ENCODE data around the gene ALG1L2.
"Not testable (repeated sequence)": the region's sequence is repeated elsewhere in the genome, so short reads cannot be mapped to it uniquely, and the experiment has no call there.

The ALG1L2 gene, protein sequence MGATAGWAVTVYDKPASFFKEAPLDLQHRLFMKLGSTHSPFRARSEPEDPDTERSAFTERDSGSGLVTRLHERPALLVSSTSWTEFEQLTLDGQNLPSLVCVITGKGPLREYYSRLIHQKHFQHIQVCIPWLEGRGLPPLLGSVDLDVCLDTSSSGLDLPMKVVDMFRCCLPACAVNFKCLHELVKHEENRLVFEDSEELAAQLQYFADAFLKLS

GRCh38 chr3:130081351-130081881, at the start of gene ALG1L2:
Gene ALG1L2 (plus strand): TSS chr3:130081831. CDS start chr3:130082017, 186 bp downstream.
- DNase-seq (ENCODE audit: low read depth in 2 of 2): no peak

GRCh38 chr3:130037126-130037815, 44.4 kb upstream of the ALG1L2 start:
- not testable (repeated sequence) for DNase-seq (ENCODE audit: low read depth in 2 of 2)

GRCh38 chr3:130042736-130043135, 38.9 kb upstream of the ALG1L2 start:
- DNase-seq (ENCODE audit: low read depth in 2 of 2): not testable (repeated sequence)

GRCh38 chr3:130043658-130044057, 38.0 kb upstream of the ALG1L2 start:
- not testable (repeated sequence) for DNase-seq (ENCODE audit: low read depth in 2 of 2)

DNA sequence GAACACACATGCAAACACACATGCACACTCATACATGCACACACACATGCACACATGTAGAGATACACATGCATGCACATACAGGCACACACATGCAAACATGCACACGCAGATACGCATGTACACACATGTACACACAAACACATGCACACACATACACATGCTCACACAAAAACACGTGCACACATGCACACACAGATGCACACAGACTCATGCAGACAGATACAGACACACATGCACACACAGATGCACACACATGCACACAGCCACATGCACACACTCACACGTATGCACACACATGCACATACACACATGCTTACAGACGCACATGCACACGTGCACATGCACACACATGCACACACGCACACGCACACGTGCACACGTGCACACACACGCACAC, 37.3 kb upstream of the ALG1L2 start:
- DNase-seq (ENCODE audit: low read depth in 2 of 2): no peak

DNA sequence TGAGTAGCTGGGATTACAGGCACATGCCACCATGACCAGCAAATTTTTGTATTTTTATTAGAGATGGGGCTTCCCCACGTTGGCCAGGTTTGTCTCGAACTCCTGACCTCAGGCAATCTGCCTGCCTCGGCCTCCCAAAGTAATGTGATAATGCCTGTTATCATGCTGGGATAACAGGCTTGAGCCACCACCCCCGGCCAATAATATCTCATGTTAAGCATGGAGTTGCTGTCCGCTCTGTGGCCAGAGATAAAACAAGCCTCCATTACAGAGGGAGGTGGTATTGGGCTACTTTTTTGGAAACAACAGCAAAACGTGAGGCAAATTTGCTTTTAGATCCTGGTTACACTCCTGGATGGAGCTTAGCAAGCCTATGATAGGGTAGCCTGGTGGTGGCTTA, 32.9 kb upstream of the ALG1L2 start:
- DNase-seq (ENCODE audit: low read depth in 2 of 2): no peak

- DNase-seq (ENCODE audit: low read depth in 2 of 2): not testable (repeated sequence)
These were observed 29.3 kb upstream of the ALG1L2 start for GRCh38 chr3:130052366-130052765.

GRCh38 chr3:130052965-130053364, 28.7 kb upstream of the ALG1L2 start:
- not testable (repeated sequence) for DNase-seq (ENCODE audit: low read depth in 2 of 2)

GRCh38 chr3:130057536-130058266, 23.9 kb upstream of the ALG1L2 start:
- not testable (repeated sequence) for DNase-seq (ENCODE audit: low read depth in 2 of 2)

DNA sequence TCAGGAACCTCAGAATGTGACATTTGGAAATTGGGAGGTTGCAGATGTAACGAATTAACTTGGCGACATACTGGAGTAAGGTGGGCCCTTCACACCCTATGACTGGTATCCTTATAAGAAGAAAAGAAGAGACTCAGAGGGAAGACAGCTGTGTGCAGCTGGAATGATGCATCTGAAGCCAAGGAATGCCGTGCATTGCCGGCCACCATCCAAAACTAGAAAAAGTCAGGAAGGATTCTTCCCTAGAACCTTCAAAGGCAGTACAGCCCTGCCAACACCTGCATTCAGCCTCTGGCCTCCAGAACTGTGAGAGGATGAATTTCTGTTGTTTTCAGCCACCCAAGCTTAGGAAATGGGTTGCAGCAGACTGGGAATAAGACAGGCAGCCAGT, 23.4 kb upstream of the ALG1L2 start:
- not testable (repeated sequence) for DNase-seq (ENCODE audit: low read depth in 2 of 2)

GRCh38 chr3:130058716-130059115, 22.9 kb upstream of the ALG1L2 start:
- not testable (repeated sequence) for DNase-seq (ENCODE audit: low read depth in 2 of 2)

GRCh38 chr3:130059162-130059561, 22.5 kb upstream of the ALG1L2 start:
- not testable (repeated sequence) for DNase-seq (ENCODE audit: low read depth in 2 of 2)

GRCh38 chr3:130073582-130073981, 8.0 kb upstream of the ALG1L2 start:
- DNase-seq (ENCODE audit: low read depth in 2 of 2): no peak

GRCh38 chr3:130077636-130078035, 4.0 kb upstream of the ALG1L2 start:
- DNase-seq (ENCODE audit: low read depth in 2 of 2): no peak

- DNase-seq (ENCODE audit: low read depth in 2 of 2): not testable (repeated sequence)
These were observed 1.9 kb downstream of the ALG1L2 start for GRCh38 chr3:130083363-130084090.

DNA sequence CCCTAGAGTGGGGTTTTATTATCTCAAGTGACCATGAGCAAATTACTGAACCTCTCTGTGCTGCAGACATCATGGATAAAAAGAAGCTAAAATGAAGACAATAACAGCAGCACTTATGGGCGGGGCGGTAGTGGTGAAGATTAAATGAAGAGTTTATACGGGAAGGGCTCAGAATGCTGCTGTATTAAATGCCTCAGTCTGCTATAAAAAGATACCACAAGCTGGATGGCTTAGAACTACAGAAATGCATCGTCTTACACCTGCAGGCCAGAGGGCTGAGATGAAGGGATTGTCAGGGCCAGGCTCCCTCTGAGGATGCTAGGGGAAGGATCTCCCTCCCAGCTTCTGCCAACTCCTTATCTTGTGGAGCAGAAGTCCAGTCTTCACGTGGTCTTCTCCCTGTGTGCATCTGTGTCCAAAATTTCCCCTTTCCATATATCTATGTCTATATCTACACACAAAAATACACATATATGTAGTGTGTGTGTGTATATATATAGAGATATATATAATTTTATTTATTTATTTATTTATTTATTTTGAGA, 2.9 kb downstream of the ALG1L2 start:
- DNase-seq (ENCODE audit: low read depth in 2 of 2): no peak

DNA sequence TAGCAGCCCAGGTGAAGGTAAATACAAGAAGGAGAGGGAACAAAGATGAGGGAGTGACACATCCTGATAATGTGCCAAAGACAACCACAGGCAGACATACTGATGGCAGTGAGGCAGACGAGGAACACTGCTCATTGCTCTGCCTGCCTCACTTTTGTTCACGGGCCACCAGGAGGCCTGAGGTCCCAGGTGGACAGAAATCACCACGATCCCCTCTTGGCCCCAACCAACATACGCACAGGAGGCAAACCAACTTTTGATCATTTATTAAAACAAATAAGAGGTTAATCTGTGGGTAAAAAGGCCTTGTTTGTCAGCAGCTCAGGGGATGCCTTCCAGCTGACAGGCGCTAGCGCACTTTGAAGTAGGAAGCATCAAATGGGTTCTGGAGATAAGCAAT, 4.2 kb downstream of the ALG1L2 start:
- no peak for DNase-seq (ENCODE audit: low read depth in 2 of 2)

- DNase-seq (ENCODE audit: low read depth in 2 of 2): not testable (repeated sequence)
These were observed 5.0 kb downstream of the ALG1L2 start for GRCh38 chr3:130086628-130087027.

DNA sequence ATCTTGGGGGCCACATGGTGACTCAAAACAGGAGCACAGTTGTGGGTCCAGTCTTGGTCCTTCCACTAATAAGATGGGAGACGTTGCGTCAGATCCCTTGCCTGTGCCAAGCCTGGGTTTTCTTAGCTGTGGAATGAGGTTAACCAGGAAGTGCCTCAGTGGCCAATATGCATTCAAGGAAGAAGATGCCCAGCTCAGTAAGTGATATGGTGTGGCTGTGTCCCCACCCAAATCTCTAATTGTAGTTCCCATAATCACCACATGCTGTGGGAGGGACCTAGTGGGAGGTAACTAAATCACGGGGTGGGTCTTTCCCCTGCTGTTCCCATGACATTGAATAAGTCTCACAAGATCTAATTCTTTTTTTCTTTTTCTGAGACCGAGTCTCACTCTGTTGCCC, 6.4 kb downstream of the ALG1L2 start:
- no peak for DNase-seq (ENCODE audit: low read depth in 2 of 2)

DNA sequence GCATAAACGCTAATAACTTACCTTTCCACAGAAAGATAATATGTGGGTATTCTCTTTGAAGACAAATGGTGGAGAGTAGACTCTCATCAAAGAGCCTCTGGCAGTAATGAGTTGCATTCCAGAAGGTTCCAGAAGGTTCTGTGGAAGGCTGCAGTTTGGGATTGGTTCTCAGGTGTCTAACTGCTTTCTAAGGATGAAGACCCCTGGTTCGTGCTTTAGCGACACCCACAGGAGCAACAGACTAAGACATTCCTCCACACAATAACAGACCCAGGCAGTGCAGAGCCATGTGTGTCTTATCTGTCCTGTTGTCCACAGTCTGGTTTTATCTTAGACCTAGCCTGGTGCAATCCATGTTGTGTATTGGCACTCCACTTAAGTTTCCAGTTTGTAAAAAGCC, 9.1 kb downstream of the ALG1L2 start:
- not testable (repeated sequence) for DNase-seq (ENCODE audit: low read depth in 2 of 2)

DNA sequence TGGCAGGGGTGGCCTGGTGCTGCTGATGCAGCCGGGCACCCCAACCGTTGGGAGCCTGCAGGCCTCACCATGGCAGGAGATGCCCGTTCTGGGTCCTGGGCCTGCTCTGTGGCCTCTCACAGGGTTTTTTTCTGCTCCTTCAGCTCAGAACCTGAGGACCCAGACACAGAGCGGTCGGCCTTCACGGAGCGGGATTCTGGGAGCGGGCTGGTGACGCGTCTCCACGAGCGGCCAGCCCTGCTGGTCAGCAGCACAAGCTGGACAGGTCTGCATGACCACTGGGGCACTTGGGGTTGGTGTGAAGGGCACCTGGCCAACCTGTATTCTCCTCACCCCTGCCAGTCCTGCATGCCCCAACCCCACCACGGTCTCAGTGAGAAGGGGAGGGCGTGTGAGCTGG, 10.3 kb downstream of the ALG1L2 start:
- DNase-seq (ENCODE audit: low read depth in 2 of 2): no peak

Measured in stimulated activated CD4-positive, alpha-beta T cell treated with anti-CD3 and anti-CD28 coated beads, Interleukin-4, amount 100 ng/mL, for 48 hours (primary cell).